DND-41 (cell line): ENCODE measurements around the gene CDH12.

Source experiments
- EZH2 ChIP-seq: IDR thresholded peaks from 3 replicates; pipeline ENCODE4 v1.6.1; 2012; ENCODE audit warnings: borderline replicate concordance, low read depth, mild to moderate bottlenecking, moderate library complexity, low read length, inconsistent platforms; ENCODE audit not compliant: severe bottlenecking
- TF ChIP-seq, protein P1 (sequence below): IDR thresholded peaks from 2 replicates; pipeline ENCODE4 v1.5.1; 2012; ENCODE audit warnings: borderline replicate concordance, low read length, moderate library complexity, mild to moderate bottlenecking; ENCODE audit not compliant: poor library complexity, severe bottlenecking; ENCODE audit errors: extremely low read depth

DNA sequence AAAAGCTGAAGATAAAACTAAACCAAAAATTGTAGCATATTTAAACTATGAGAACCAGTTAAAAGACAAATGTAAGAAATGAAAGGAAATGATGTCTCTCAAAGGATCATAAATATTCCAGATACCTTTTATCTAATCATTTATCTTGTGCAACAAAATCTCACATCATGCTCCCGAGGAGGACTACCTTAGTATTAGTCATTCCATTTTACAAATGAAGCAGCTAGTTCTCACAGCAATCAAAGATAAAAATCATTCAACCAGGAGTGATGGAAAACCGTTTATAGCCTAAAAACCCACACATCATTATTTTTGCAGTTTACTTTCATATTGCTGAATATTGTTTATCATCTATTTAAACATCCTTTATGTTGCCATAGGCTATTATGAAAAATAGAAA lies 190.0 kb downstream of the CDH12 start:
- TF ChIP-seq, protein P1, sequence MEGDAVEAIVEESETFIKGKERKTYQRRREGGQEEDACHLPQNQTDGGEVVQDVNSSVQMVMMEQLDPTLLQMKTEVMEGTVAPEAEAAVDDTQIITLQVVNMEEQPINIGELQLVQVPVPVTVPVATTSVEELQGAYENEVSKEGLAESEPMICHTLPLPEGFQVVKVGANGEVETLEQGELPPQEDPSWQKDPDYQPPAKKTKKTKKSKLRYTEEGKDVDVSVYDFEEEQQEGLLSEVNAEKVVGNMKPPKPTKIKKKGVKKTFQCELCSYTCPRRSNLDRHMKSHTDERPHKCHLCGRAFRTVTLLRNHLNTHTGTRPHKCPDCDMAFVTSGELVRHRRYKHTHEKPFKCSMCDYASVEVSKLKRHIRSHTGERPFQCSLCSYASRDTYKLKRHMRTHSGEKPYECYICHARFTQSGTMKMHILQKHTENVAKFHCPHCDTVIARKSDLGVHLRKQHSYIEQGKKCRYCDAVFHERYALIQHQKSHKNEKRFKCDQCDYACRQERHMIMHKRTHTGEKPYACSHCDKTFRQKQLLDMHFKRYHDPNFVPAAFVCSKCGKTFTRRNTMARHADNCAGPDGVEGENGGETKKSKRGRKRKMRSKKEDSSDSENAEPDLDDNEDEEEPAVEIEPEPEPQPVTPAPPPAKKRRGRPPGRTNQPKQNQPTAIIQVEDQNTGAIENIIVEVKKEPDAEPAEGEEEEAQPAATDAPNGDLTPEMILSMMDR: no peak
- TF ChIP-seq EZH2: no peak
